Esophagus squamous epithelium (tissue), 5 donors: ENCODE results near the gene SH2D7. TPM values are rescaled to one million over a fixed set of nuclear protein-coding genes. Genes with fewer than 3 reads are reported as not detected.

Source experiments
- DNase-seq: peaks from one replicate; lab custom pipeline; 2025; lab: John Stamatoyannopoulos, UW
- H3K27ac ChIP-seq, 4 donors: fragments of 200-600 bp; sonication (generic); one replicate each; pipeline ENCODE4 v1.5.1; 2016 to 2019; ENCODE audit warnings: mild to moderate bottlenecking in 1 of 4
- H3K27me3 ChIP-seq, 4 donors: fragments of 200-600 bp; sonication (generic); 1 replicate in 3 of 4; 2 replicates in 1 of 4; pipeline versions ENCODE4 v1.5.1 to v1.6.0; 2017 to 2021; ENCODE audit warnings: antibody characterized with exemption in 1 of 4
- H3K36me3 ChIP-seq, 3 donors: fragments of 200-600 bp; sonication (generic); one replicate each; pipeline ENCODE4 v1.5.1; 2016 to 2019
- H3K4me1 ChIP-seq, 3 donors: fragments of 200-600 bp; sonication (generic); one replicate each; pipeline ENCODE4 v1.5.1; 2017 to 2019
- H3K4me3 ChIP-seq, 4 donors: fragments of 200-600 bp; sonication (generic); 1 replicate in 3 of 4; 2 replicates in 1 of 4; pipeline ENCODE4 v1.5.1; 2016 to 2019; ENCODE audit warnings: mild to moderate bottlenecking in 2 of 4, moderate library complexity in 1 of 4
- H3K9me3 ChIP-seq, 3 donors: fragments of 200-600 bp; sonication (generic); one replicate each; pipeline ENCODE4 v1.5.1; 2016 to 2019
- POLR2A ChIP-seq, 4 donors: fragments of 450-650 bp; IDR thresholded peaks; one replicate each; pipeline ENCODE4 v1.6.1; 2017; ENCODE audit warnings: antibody characterized with exemption in 4 of 4, mild to moderate bottlenecking in 4 of 4, moderate library complexity in 3 of 4
- WGBS, 2 donors: methylation state at CpG; one replicate each; pipeline ENCODE4 v1.1.5; 2018; 5-methylcytosine and 5-hydroxymethylcytosine counted together
- intact Hi-C: fragments of 100-400 bp; cut with DNase I; formaldehyde crosslinking; loops from one replicate; pipeline ENCODE4 v1.15.0; 2022
- total RNA-seq, 4 donors: library from RNA; depleted of rRNA; stranded (reverse); fragments of >200 nt; gene quantifications; one replicate each; pipeline ENCODE4 v1.1.0, GENCODE V29; 2016
- TF ChIP-seq, protein P1 (sequence below), 6 experiments: fragments of 450-650 bp in 4 of 6; fragments of 200-600 bp in 2 of 6; sonication (generic) in 2 of 6; IDR thresholded peaks; one replicate each; pipeline ENCODE4 v1.5.1; 2016 to 2019; ENCODE audit warnings: antibody characterized with exemption in 6 of 6, mild to moderate bottlenecking in 4 of 6, moderate library complexity in 4 of 6
- donor health status: DM: yes; HTN: yes; CAD: no.

SH2D7 gene
- total RNA-seq, 4 donors from 2014 or later = not detected

DNA sequence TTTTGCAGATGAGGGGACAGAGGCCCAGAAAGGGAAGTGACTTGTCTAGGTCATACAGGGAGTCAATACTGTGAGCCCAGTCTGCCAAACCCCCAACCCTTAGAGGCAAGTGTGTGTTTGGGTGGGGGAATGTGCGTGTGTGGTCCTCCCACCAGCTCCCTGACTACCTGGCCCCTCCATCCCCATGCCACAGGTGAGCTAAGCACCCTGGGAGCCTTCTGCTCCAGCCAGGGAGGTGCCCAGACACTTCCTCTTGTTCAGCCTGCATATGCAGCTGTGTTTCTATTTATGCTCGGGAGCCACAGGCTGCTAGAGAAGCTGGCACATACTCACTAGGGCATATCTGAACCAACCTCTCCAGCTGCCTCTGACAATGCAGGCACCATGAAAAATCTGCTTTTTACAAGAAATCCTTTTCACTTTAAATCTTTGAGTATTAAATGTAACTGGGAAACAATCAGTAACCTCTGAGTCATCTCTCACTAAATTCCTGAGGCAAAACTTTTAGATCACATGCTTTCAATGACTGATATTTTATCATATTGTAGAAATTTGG lies 35.6 kb upstream of the SH2D7 start:
- Histone ChIP-seq H3K36me3 (peaks cover 0 to 20% (median 3%) of the 10 kb centered on the region in 3 donors), H3K27me3 (no peaks in the 10 kb centered on the region), H3K4me3 (no peak overlapping the region), H3K4me1 (peaks cover 49 to 100% (median 70%) of the 10 kb centered on the region in 3 donors), H3K27ac (peak overlapping the region; percentile 66 to 82 (median 78)), H3K9me3 (no peaks in the 10 kb centered on the region)
- intact Hi-C loops = no loop called here
- DNase-seq = no peak
- 14 to 25% methylated on average over 2 of the region's 2 CpGs for WGBS, 2 donors
- no peak for TF ChIP-seq POLR2A (IDR thresholded peaks at IDR 0.05)
- TF ChIP-seq, protein P1, sequence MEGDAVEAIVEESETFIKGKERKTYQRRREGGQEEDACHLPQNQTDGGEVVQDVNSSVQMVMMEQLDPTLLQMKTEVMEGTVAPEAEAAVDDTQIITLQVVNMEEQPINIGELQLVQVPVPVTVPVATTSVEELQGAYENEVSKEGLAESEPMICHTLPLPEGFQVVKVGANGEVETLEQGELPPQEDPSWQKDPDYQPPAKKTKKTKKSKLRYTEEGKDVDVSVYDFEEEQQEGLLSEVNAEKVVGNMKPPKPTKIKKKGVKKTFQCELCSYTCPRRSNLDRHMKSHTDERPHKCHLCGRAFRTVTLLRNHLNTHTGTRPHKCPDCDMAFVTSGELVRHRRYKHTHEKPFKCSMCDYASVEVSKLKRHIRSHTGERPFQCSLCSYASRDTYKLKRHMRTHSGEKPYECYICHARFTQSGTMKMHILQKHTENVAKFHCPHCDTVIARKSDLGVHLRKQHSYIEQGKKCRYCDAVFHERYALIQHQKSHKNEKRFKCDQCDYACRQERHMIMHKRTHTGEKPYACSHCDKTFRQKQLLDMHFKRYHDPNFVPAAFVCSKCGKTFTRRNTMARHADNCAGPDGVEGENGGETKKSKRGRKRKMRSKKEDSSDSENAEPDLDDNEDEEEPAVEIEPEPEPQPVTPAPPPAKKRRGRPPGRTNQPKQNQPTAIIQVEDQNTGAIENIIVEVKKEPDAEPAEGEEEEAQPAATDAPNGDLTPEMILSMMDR (IDR thresholded peaks at IDR 0.05) = no peak

DNA sequence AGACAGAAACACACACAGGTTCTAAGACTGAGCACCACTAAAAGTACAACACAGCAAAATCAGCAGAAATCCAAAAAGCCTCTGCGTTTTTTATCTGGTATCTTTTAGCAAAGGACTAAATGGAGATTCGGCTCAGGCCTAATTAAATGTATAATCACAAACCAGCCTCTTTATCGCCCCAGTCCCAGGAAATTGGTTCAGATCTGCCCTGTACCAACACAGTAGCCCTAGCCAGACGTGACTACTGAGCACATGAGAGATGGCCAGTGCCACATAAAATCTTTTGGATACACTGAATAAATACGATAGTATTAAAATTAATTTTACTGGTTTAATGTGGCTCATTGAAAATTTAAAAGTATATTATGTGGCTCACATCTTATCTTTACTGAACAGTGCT lies 34.6 kb upstream of the SH2D7 start:
- WGBS, 2 donors = 90 to 95% methylated on average over 5 of the region's 5 CpGs
- Histone ChIP-seq H3K4me3 (no peak overlapping the region), H3K27me3 (no peaks in the 10 kb centered on the region), H3K4me1 (peaks cover 49 to 100% (median 63%) of the 10 kb centered on the region in 3 donors), H3K27ac (peak overlapping the region; percentile 23 to 79 (median 66)), H3K9me3 (no peaks in the 10 kb centered on the region), H3K36me3 (peaks cover 0 to 12% (median 0%) of the 10 kb centered on the region in 3 donors)
- DNase-seq = no peak
- TF ChIP-seq POLR2A (IDR thresholded peaks at IDR 0.05) = no peak
- TF ChIP-seq, protein P1 (IDR thresholded peaks at IDR 0.05) = no peak
- intact Hi-C loops = no loop called here

DNA sequence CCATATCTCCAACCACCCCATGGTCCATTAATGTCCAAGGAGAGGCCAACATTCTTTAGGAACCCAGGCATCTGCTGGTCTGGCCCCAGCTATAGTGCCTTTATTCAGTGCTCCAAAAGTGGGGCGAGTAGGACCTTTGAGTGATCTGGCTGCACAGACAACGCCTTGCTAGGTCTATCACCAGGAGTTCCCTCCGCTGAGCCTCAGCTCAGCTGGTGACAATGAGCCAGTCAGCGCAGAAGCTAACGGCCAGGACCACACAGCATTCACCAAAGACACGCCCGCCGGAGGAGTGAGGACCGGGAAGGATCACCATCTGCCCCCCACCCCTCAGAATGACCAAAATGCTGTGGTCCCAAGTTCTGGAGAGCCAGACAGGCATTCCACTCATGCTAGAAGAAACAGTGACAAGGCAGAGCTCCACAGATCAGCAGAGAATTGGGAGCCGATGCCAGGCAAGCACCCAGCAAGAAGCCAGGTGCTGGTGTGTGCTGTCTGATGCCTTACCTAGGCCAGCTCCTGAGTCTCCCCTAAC lies 33.9 kb upstream of the SH2D7 start:
- WGBS, 2 donors = 88 to 97% methylated on average over 4 to 5 of the region's 10 CpGs
- Histone ChIP-seq H3K4me3 (no peak overlapping the region), H3K27ac (peak overlapping the region; percentile 56 to 78 (median 68)), H3K27me3 (no peaks in the 10 kb centered on the region), H3K4me1 (peaks cover 52 to 98% (median 66%) of the 10 kb centered on the region in 3 donors), H3K9me3 (no peaks in the 10 kb centered on the region), H3K36me3 (peaks cover 0 to 5% (median 0%) of the 10 kb centered on the region in 3 donors)
- TF ChIP-seq, protein P1 (IDR thresholded peaks at IDR 0.05) = no peak
- TF ChIP-seq POLR2A (IDR thresholded peaks at IDR 0.05) = no peak
- intact Hi-C loops = no loop called here
- DNase-seq = no peak

DNA sequence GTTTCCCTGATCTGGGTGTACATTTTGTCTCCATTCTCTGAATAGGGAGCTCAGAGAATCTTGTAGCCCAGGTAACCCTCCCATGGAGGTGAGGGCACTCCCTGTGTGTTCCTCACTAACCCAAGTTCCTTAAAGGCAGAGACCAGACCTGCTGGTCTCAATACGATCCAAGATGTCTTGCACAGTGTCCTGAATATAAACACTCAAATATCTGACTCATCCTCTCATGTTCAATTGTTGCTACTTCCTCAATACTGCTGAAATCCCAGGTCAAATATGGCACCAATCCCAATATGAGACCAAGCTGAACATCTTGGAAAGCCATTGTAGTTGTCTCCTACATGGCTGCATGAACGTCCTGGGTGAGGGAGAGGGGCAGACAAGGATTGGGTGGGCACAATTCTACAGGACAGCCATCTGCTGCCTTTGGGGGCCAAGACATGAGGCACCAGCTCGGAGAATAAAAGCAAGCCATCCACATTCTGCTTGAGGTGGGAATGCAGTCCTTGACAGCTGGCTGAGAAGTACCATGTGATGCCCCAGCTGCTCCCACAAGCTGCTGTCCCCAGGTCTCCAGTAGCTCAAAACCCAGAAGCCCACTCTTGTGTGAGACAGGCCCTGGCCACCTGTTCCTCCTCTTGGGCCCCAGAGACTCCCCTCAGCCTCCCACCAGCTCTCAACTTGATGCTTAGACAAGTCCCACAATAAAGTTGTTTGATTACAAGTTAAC lies 33.1 kb upstream of the SH2D7 start:
- Histone ChIP-seq H3K27me3 (no peaks in the 10 kb centered on the region), H3K4me3 (no peak overlapping the region), H3K9me3 (no peaks in the 10 kb centered on the region), H3K36me3 (no peaks in the 10 kb centered on the region), H3K27ac (peak overlapping the region; percentile 56 to 78 (median 68)), H3K4me1 (peaks cover 59 to 98% (median 74%) of the 10 kb centered on the region in 3 donors)
- intact Hi-C loops = no loop called here
- no peak for TF ChIP-seq POLR2A (IDR thresholded peaks at IDR 0.05)
- TF ChIP-seq, protein P1 (IDR thresholded peaks at IDR 0.05) = no peak
- WGBS, 2 donors = 20 to 27% methylated on average over 1 to 2 of the region's 3 CpGs
- no peak for DNase-seq

DNA sequence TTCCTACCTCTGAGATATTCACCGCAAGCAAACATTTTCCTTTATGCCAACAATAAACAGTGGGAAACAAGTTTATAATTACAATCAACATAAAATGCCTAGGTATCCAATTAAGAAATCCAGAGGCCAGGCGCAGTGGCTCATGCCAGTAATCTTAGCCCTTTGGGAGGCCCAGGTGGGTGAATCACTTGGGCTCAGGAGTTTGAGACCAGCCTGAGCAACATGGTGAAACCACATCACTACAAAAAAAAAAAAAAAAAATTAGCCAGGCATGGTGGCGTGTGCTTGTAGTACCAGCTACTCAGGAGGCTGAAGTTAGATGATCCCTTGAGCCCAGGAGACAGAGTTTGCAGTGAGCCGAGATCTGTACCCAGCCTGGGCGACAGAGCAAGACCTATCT lies 32.1 kb upstream of the SH2D7 start:
- Histone ChIP-seq H3K4me3 (no peak overlapping the region), H3K4me1 (peaks cover 60 to 98% (median 75%) of the 10 kb centered on the region in 3 donors), H3K27ac (peak overlapping the region in 3 of 4 donors; percentile 61 to 78 (median 74)), H3K9me3 (no peaks in the 10 kb centered on the region), H3K27me3 (no peaks in the 10 kb centered on the region), H3K36me3 (no peaks in the 10 kb centered on the region)
- DNase-seq = no peak
- TF ChIP-seq, protein P1 (IDR thresholded peaks at IDR 0.05) = no peak
- TF ChIP-seq POLR2A (IDR thresholded peaks at IDR 0.05) = no peak
- 88 to 92% methylated on average over 3 to 5 of the region's 5 CpGs for WGBS, 2 donors
- intact Hi-C loops = no loop called here
